WTC11 (cell line): Measurements from ENCODE around the gene SHROOM3. TPM values are rescaled to one million over a fixed set of nuclear protein-coding genes. Genes with fewer than 3 reads are reported as not detected.
A peak's percentile ranks its signal among the peaks of the same experiment; 100 is the strongest.

Experiments
- ATAC-seq: fragments of 200-7000 bp; cut with Tn5 transposase; 2 replicates; pipeline ENCODE4 v1.10.0; 2021; ENCODE audit warnings: mild to moderate bottlenecking, moderate library complexity
- CTCF ChIA-PET: fragments of 300-600 bp; sonication (Branson Sonifier 250); formaldehyde crosslinking; loops from one replicate; lab custom pipeline; 2021; ENCODE audit warnings: antibody characterized with exemption; lab: Charles Lee
- POLR2A ChIA-PET: fragments of 350-600 bp; sonication (Branson Sonifier 250); formaldehyde crosslinking; loops from one replicate; lab custom pipeline; 2021; ENCODE audit warnings: antibody characterized with exemption; lab: Charles Lee
- DNase-seq: peaks from one replicate; pipeline ENCODE4 v3.0.0; 2021; ENCODE audit warnings: low spot score
- H3K27ac Mint-ChIP-seq: 2 replicates; pipeline ENCODE4 v1.8.0; 2021; ENCODE audit warnings: mixed read lengths
- H3K27me3 Mint-ChIP-seq: 2 replicates; pipeline ENCODE4 v1.8.0; 2021; ENCODE audit warnings: low read depth, mild to moderate bottlenecking, moderate library complexity, mixed read lengths
- H3K36me3 Mint-ChIP-seq: 2 replicates; pipeline ENCODE4 v1.8.0; 2021; ENCODE audit warnings: mixed read lengths
- H3K4me1 Mint-ChIP-seq: 2 replicates; pipeline ENCODE4 v1.8.0; 2022; ENCODE audit warnings: mixed read lengths
- H3K4me3 Mint-ChIP-seq: 2 replicates; pipeline ENCODE4 v1.8.0; 2021; ENCODE audit warnings: mild to moderate bottlenecking, moderate library complexity, mixed read lengths
- H3K9me3 Mint-ChIP-seq: 2 replicates; pipeline ENCODE4 v1.8.0; 2021; ENCODE audit warnings: mixed read lengths
- CBFB ChIP-seq: sonication (generic); formaldehyde crosslinking; IDR thresholded peaks from 2 replicates; pipeline ENCODE4 v1.8.1; 2022; ENCODE audit warnings: mild to moderate bottlenecking, low read depth, missing genetic modification reagents
- ELF4 ChIP-seq: sonication (generic); formaldehyde crosslinking; IDR thresholded peaks from 2 replicates; pipeline ENCODE4 v1.8.1; 2022; ENCODE audit warnings: low read depth, mild to moderate bottlenecking, moderate library complexity, missing genetic modification reagents
- ETV6 ChIP-seq: sonication (generic); formaldehyde crosslinking; IDR thresholded peaks from 2 replicates; pipeline ENCODE4 v1.8.1; 2022; ENCODE audit warnings: mild to moderate bottlenecking, missing genetic modification reagents
- FOXJ3 ChIP-seq: sonication (generic); formaldehyde crosslinking; IDR thresholded peaks from 2 replicates; pipeline ENCODE4 v1.9.0; 2021; ENCODE audit warnings: missing genetic modification reagents, mild to moderate bottlenecking, borderline replicate concordance
- FOXK1 ChIP-seq: sonication (generic); formaldehyde crosslinking; IDR thresholded peaks from 2 replicates; pipeline ENCODE4 v1.8.0; 2022; ENCODE audit warnings: mild to moderate bottlenecking, moderate library complexity, missing genetic modification reagents
- HMGA2 ChIP-seq: fragments of 250-450 bp; sonication (Bioruptor Pico); IDR thresholded peaks from 2 replicates; pipeline ENCODE4 v1.4.0; 2021; ENCODE audit warnings: mild to moderate bottlenecking, moderate library complexity
- IRF2 ChIP-seq: sonication (generic); formaldehyde crosslinking; IDR thresholded peaks from 2 replicates; pipeline ENCODE4 v1.8.0; 2022; ENCODE audit warnings: low read depth, missing genetic modification reagents, borderline replicate concordance
- NFE2L1 ChIP-seq: sonication (generic); formaldehyde crosslinking; IDR thresholded peaks from 2 replicates; pipeline ENCODE4 v1.8.1; 2023; ENCODE audit warnings: missing genetic modification reagents
- NR1H2 ChIP-seq: sonication (generic); formaldehyde crosslinking; IDR thresholded peaks from 2 replicates; pipeline ENCODE4 v1.9.0; 2021; ENCODE audit warnings: mild to moderate bottlenecking, moderate library complexity, missing genetic modification reagents
- NR3C1 ChIP-seq: sonication (generic); formaldehyde crosslinking; conservative IDR thresholded peaks from 2 replicates; pipeline ENCODE4 v1.8.1; 2023; ENCODE audit warnings: low read depth, mild to moderate bottlenecking, missing genetic modification reagents
- PRRX2 ChIP-seq: fragments of 250-450 bp; sonication (Bioruptor Pico); IDR thresholded peaks from 2 replicates; pipeline ENCODE4 v1.8.0; 2021; ENCODE audit warnings: mild to moderate bottlenecking
- RORB ChIP-seq: fragments of 250-450 bp; sonication (Bioruptor Pico); IDR thresholded peaks from 2 replicates; pipeline ENCODE4 v1.9.0; 2021; ENCODE audit warnings: mild to moderate bottlenecking
- SMAD3 ChIP-seq: sonication (generic); formaldehyde crosslinking; IDR thresholded peaks from 2 replicates; pipeline ENCODE4 v1.8.0; 2022; ENCODE audit warnings: missing genetic modification reagents, mild to moderate bottlenecking, borderline replicate concordance
- ZNF219 ChIP-seq: sonication (generic); formaldehyde crosslinking; IDR thresholded peaks from 2 replicates; pipeline ENCODE4 v1.8.0; 2023; ENCODE audit warnings: missing genetic modification reagents, mild to moderate bottlenecking, borderline replicate concordance
- ZNF232 ChIP-seq: sonication (generic); formaldehyde crosslinking; IDR thresholded peaks from 2 replicates; pipeline ENCODE4 v1.8.0; 2022; ENCODE audit warnings: mild to moderate bottlenecking, missing genetic modification reagents
- ZNF263 ChIP-seq: sonication (generic); formaldehyde crosslinking; IDR thresholded peaks from 2 replicates; pipeline ENCODE4 v1.8.1; 2022; ENCODE audit warnings: low read depth, mild to moderate bottlenecking, moderate library complexity, missing genetic modification reagents
- ZNF396 ChIP-seq: fragments of 250-450 bp; sonication (Bioruptor Pico); IDR thresholded peaks from 2 replicates; pipeline ENCODE4 v1.8.0; 2021; ENCODE audit warnings: mild to moderate bottlenecking, moderate library complexity, borderline replicate concordance
- ZNF423 ChIP-seq: fragments of 250-450 bp; sonication (Bioruptor Pico); IDR thresholded peaks from 2 replicates; pipeline ENCODE4 v2.1.2; 2022; ENCODE audit warnings: mild to moderate bottlenecking, moderate library complexity
- ZNF671 ChIP-seq: fragments of 250-450 bp; sonication (Bioruptor Pico); IDR thresholded peaks from 2 replicates; pipeline ENCODE4 v1.8.0; 2021; ENCODE audit warnings: mild to moderate bottlenecking
- total RNA-seq: library from RNA; stranded (reverse); gene quantifications from 3 replicates; pipeline ENCODE4 v1.2.3, GENCODE V29; 2021
- TF ChIP-seq, protein P1 (sequence below): sonication (generic); formaldehyde crosslinking; IDR thresholded peaks from 2 replicates; pipeline ENCODE4 v1.8.0; 2022; ENCODE audit warnings: mild to moderate bottlenecking, missing genetic modification reagents
- TF ChIP-seq, protein P2 (sequence below): sonication (generic); formaldehyde crosslinking; IDR thresholded peaks from 2 replicates; pipeline ENCODE4 v1.8.0; 2023; ENCODE audit warnings: missing genetic modification reagents
- TF ChIP-seq, protein P3 (sequence below): sonication (generic); formaldehyde crosslinking; IDR thresholded peaks from 2 replicates; pipeline ENCODE4 v1.8.1; 2023; ENCODE audit warnings: mild to moderate bottlenecking, missing genetic modification reagents, borderline replicate concordance
- TF ChIP-seq, protein P4 (sequence below): sonication (generic); formaldehyde crosslinking; IDR thresholded peaks from 2 replicates; pipeline ENCODE4 v1.8.1; 2022; ENCODE audit warnings: mild to moderate bottlenecking, missing genetic modification reagents, moderate library complexity, borderline replicate concordance
- TF ChIP-seq, protein P5 (sequence below): fragments of 250-450 bp; sonication (Bioruptor Pico); IDR thresholded peaks from 2 replicates; pipeline ENCODE4 v1.9.0; 2021; ENCODE audit warnings: mild to moderate bottlenecking
- TF ChIP-seq, protein P6 (sequence below): sonication (generic); formaldehyde crosslinking; IDR thresholded peaks from 2 replicates; pipeline ENCODE4 v1.8.1; 2023; ENCODE audit warnings: mild to moderate bottlenecking, missing genetic modification reagents
- TF ChIP-seq, protein P7 (sequence below): sonication (generic); formaldehyde crosslinking; IDR thresholded peaks from 2 replicates; pipeline ENCODE4 v1.8.0; 2022; ENCODE audit warnings: mild to moderate bottlenecking, missing genetic modification reagents

SHROOM3 gene
- total RNA-seq, 1 experiment from 2014 or later: 71.9 TPM

DNA sequence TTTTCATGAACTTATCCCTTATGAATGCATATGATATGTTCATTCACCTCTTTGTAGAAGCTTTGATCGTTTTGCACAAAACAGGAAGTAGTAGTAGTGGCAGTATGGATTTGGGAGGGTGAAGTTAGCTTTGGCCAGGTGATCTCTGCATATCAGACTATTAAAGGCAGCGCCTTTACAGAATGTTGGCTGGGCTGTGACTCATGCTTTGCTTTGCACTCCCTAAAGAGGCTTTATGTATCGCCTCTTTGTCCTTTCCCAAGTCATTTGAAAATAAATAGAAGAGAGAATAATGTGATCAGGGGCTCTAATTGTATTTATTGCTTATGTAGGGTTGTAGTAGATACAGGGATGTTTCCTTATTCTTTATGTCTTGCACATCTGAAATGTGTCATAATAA lies 50.4 kb downstream of the SHROOM3 start:
- DNase-seq (no peak), ATAC-seq (peak; percentile 88)
- TF ChIP-seq NR3C1: no peak
- TF ChIP-seq NR1H2 (CRISPR knock-in tag): no peak
- TF ChIP-seq, protein P1, sequence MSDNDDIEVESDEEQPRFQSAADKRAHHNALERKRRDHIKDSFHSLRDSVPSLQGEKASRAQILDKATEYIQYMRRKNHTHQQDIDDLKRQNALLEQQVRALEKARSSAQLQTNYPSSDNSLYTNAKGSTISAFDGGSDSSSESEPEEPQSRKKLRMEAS (CRISPR knock-in tag): no peak
- TF ChIP-seq ZNF219 (CRISPR knock-in tag): no peak
- TF ChIP-seq PRRX2 (CRISPR knock-in tag): no peak
- no peak for TF ChIP-seq ZNF423 (CRISPR knock-in tag)
- TF ChIP-seq RORB (CRISPR knock-in tag): no peak
- TF ChIP-seq IRF2 (CRISPR knock-in tag): no peak
- TF ChIP-seq ZNF671 (CRISPR knock-in tag): no peak
- TF ChIP-seq, protein P2, sequence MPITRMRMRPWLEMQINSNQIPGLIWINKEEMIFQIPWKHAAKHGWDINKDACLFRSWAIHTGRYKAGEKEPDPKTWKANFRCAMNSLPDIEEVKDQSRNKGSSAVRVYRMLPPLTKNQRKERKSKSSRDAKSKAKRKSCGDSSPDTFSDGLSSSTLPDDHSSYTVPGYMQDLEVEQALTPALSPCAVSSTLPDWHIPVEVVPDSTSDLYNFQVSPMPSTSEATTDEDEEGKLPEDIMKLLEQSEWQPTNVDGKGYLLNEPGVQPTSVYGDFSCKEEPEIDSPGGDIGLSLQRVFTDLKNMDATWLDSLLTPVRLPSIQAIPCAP (CRISPR knock-in tag): no peak
- TF ChIP-seq ZNF232 (CRISPR knock-in tag): no peak
- H3K27me3 Mint-ChIP-seq: no peaks in the 10 kb centered on the region
- ChIA-PET CTCF (interaction anchor here (0.8 to 1.4 kb wide), 3 partner anchors 19 to 610 kb away, joined by 3 to 6 read pairs (median 3); partner anchors contain the start of gene SHROOM3), POLR2A (no interaction called here)
- H3K36me3 Mint-ChIP-seq: peaks cover 27% of the 10 kb centered on the region
- 0 out of 2 replicates have a peak overlapping the region, but pooled peaks have one; percentile 1 for H3K4me3 Mint-ChIP-seq
- peaks cover 34% of the 10 kb centered on the region for H3K9me3 Mint-ChIP-seq
- peaks cover 39% of the 10 kb centered on the region for H3K4me1 Mint-ChIP-seq
- peak overlapping the region; percentile 62 for H3K27ac Mint-ChIP-seq

DNA sequence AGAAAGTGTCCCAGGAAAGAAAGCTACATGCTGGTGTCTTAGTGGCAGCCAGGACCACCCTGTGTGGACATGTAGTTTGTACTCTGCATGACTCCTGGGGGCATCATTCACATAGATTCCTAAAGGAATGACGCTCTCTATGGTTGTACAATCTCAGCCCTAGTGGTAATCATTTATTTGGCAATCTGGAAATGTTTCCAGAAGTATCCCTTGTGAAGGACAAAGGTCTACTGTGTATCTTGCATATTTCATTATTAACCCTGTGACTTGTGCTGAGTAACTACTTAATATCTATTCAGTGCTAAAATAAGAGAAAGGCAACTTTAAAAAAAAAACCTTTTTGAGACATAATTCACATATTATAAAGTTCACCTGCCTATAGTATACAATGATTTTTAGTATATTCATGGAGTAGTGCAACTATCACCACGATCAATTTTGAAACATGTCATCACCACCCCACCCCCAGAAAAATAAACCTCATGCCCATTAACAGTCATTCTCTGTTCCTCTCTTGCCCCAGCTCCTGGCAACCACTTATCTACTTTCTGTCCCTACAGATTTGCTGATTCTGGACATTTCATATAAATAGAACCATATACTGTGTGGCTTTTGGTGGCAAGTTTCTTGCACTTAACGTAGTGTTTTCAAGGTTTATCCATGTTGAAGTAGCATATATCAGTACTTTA lies 51.7 kb downstream of the SHROOM3 start:
- ChIA-PET POLR2A (no interaction called here), CTCF (interaction anchor here (1.0 kb wide), 1 partner anchor 108 kb away, joined by 3 read pairs; no protein-coding TSS in a partner anchor)
- H3K27ac Mint-ChIP-seq: no peak overlapping the region
- peaks cover 39% of the 10 kb centered on the region for H3K4me1 Mint-ChIP-seq
- no peaks in the 10 kb centered on the region for H3K27me3 Mint-ChIP-seq
- peaks cover 25% of the 10 kb centered on the region for H3K9me3 Mint-ChIP-seq
- peaks cover 19% of the 10 kb centered on the region for H3K36me3 Mint-ChIP-seq
- no peak for DNase-seq
- TF ChIP-seq, protein P3, sequence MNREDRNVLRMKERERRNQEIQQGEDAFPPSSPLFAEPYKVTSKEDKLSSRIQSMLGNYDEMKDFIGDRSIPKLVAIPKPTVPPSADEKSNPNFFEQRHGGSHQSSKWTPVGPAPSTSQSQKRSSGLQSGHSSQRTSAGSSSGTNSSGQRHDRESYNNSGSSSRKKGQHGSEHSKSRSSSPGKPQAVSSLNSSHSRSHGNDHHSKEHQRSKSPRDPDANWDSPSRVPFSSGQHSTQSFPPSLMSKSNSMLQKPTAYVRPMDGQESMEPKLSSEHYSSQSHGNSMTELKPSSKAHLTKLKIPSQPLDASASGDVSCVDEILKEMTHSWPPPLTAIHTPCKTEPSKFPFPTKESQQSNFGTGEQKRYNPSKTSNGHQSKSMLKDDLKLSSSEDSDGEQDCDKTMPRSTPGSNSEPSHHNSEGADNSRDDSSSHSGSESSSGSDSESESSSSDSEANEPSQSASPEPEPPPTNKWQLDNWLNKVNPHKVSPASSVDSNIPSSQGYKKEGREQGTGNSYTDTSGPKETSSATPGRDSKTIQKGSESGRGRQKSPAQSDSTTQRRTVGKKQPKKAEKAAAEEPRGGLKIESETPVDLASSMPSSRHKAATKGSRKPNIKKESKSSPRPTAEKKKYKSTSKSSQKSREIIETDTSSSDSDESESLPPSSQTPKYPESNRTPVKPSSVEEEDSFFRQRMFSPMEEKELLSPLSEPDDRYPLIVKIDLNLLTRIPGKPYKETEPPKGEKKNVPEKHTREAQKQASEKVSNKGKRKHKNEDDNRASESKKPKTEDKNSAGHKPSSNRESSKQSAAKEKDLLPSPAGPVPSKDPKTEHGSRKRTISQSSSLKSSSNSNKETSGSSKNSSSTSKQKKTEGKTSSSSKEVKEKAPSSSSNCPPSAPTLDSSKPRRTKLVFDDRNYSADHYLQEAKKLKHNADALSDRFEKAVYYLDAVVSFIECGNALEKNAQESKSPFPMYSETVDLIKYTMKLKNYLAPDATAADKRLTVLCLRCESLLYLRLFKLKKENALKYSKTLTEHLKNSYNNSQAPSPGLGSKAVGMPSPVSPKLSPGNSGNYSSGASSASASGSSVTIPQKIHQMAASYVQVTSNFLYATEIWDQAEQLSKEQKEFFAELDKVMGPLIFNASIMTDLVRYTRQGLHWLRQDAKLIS (CRISPR knock-in tag): no peak
- no peak for TF ChIP-seq NR3C1
- TF ChIP-seq ETV6: no peak
- TF ChIP-seq, protein P4, sequence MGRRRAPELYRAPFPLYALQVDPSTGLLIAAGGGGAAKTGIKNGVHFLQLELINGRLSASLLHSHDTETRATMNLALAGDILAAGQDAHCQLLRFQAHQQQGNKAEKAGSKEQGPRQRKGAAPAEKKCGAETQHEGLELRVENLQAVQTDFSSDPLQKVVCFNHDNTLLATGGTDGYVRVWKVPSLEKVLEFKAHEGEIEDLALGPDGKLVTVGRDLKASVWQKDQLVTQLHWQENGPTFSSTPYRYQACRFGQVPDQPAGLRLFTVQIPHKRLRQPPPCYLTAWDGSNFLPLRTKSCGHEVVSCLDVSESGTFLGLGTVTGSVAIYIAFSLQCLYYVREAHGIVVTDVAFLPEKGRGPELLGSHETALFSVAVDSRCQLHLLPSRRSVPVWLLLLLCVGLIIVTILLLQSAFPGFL: no peak
- TF ChIP-seq ELF4: no peak
- TF ChIP-seq, protein P5, sequence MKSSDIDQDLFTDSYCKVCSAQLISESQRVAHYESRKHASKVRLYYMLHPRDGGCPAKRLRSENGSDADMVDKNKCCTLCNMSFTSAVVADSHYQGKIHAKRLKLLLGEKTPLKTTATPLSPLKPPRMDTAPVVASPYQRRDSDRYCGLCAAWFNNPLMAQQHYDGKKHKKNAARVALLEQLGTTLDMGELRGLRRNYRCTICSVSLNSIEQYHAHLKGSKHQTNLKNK: no peak
- TF ChIP-seq CBFB (CRISPR knock-in tag): no peak
- no peak for TF ChIP-seq IRF2 (CRISPR knock-in tag)
- TF ChIP-seq, protein P1 (CRISPR knock-in tag): no peak
- TF ChIP-seq, protein P6, sequence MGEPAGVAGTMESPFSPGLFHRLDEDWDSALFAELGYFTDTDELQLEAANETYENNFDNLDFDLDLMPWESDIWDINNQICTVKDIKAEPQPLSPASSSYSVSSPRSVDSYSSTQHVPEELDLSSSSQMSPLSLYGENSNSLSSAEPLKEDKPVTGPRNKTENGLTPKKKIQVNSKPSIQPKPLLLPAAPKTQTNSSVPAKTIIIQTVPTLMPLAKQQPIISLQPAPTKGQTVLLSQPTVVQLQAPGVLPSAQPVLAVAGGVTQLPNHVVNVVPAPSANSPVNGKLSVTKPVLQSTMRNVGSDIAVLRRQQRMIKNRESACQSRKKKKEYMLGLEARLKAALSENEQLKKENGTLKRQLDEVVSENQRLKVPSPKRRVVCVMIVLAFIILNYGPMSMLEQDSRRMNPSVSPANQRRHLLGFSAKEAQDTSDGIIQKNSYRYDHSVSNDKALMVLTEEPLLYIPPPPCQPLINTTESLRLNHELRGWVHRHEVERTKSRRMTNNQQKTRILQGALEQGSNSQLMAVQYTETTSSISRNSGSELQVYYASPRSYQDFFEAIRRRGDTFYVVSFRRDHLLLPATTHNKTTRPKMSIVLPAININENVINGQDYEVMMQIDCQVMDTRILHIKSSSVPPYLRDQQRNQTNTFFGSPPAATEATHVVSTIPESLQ (CRISPR knock-in tag): no peak
- TF ChIP-seq ZNF232 (CRISPR knock-in tag): no peak
- no peak for TF ChIP-seq RORB (CRISPR knock-in tag)
- no peak for TF ChIP-seq NFE2L1
- TF ChIP-seq, protein P7, sequence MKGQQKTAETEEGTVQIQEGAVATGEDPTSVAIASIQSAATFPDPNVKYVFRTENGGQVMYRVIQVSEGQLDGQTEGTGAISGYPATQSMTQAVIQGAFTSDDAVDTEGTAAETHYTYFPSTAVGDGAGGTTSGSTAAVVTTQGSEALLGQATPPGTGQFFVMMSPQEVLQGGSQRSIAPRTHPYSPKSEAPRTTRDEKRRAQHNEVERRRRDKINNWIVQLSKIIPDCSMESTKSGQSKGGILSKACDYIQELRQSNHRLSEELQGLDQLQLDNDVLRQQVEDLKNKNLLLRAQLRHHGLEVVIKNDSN: no peak
- no peak for TF ChIP-seq ZNF263 (CRISPR knock-in tag)
- no peak for TF ChIP-seq SMAD3 (CRISPR knock-in tag)
- no peak for TF ChIP-seq ZNF396 (CRISPR knock-in tag)
- TF ChIP-seq HMGA2 (CRISPR knock-in tag): no peak
- no peak for TF ChIP-seq FOXK1 (CRISPR knock-in tag)
- TF ChIP-seq FOXJ3 (CRISPR knock-in tag): no peak
- TF ChIP-seq, all 79 proteins: peak for 0
- ATAC-seq: no peak
- no peak overlapping the region for H3K4me3 Mint-ChIP-seq
